ENCODE data around the gene ATP8B3. TPM values are rescaled to one million over a fixed set of nuclear protein-coding genes. Genes with fewer than 3 reads are reported as not detected.

The ATP8B3 gene
- total and polyA plus RNA-seq, 10 donors = 1.9 to 10.1 (median 5.6) TPM

- 9 to 26% (median 17%) methylated on average over 18 to 59 of the region's 59 CpGs for WGBS, 5 donors
- TF ChIP-seq CTCF (IDR thresholded peaks at IDR 0.05 in 8 of 11, conservative IDR thresholded peaks at IDR 0.05 in 3 of 11) = no peak
- TF ChIP-seq POLR2AphosphoS5 (IDR thresholded peaks at IDR 0.05) = peak in 2 of 3 donors; percentile 66 to 74
- peaks cover 0 to 75% (median 20%) of the 10 kb centered on the region in 7 donors for H3K27me3 ChIP-seq (replicated peaks in 1 of 7)
These were observed 22.6 kb downstream of the ATP8B3 start for GRCh38 chr19:1789261-1790041.

GRCh38 chr19:1787116-1787515 lies 25.0 kb downstream of the ATP8B3 start:
- 80 to 86% (median 81%) methylated on average over 8 of the region's 8 CpGs for WGBS, 5 donors
- H3K27me3 ChIP-seq (replicated peaks in 1 of 7) = peaks cover 0 to 94% (median 23%) of the 10 kb centered on the region in 7 donors
- H3K27ac ChIP-seq = no peak overlapping the region
- DNase-seq = no peak
- no peak overlapping the region for H3K4me3 ChIP-seq
- TF ChIP-seq POLR2AphosphoS5 (IDR thresholded peaks at IDR 0.05) = no peak
- no peak for TF ChIP-seq CTCF (IDR thresholded peaks at IDR 0.05 in 8 of 11, conservative IDR thresholded peaks at IDR 0.05 in 3 of 11)
- no peak for TF ChIP-seq POLR2A (IDR thresholded peaks at IDR 0.05)
- peaks cover 0 to 12% (median 3%) of the 10 kb centered on the region in 8 donors for H3K9me3 ChIP-seq
- peaks cover 0 to 5% (median 0%) of the 10 kb centered on the region in 6 donors for H3K36me3 ChIP-seq
- peaks cover 0 to 20% (median 10%) of the 10 kb centered on the region in 6 donors for H3K4me1 ChIP-seq
- intact Hi-C loops (cut with DNase I; ENCODE audit: low total_unique reads) = no loop called here

More at GRCh38 chr19:1789261-1790041, 22.6 kb downstream of the ATP8B3 start:
- H3K36me3 ChIP-seq = peaks cover 0 to 5% (median 0%) of the 10 kb centered on the region in 6 donors
- peaks cover 0 to 28% (median 12%) of the 10 kb centered on the region in 6 donors for H3K4me1 ChIP-seq
- peak overlapping the region in 7 of 8 donors; percentile 38 to 74 (median 62) for H3K27ac ChIP-seq
- H3K4me3 ChIP-seq = peak overlapping the region in 5 of 8 donors; percentile 13 to 57 (median 22)
- DNase-seq = no peak
- intact Hi-C loops (cut with DNase I; ENCODE audit: low total_unique reads) = no loop called here
- H3K9me3 ChIP-seq = peaks cover 0 to 4% (median 0%) of the 10 kb centered on the region in 8 donors

GRCh38 chr19:1786668-1787067 lies 25.4 kb downstream of the ATP8B3 start:
- Histone ChIP-seq H3K9me3 (peaks cover 0 to 16% (median 7%) of the 10 kb centered on the region in 8 donors), H3K36me3 (peaks cover 0 to 5% (median 0%) of the 10 kb centered on the region in 6 donors), H3K4me3 (no peak overlapping the region), H3K4me1 (peaks cover 0 to 20% (median 10%) of the 10 kb centered on the region in 6 donors), H3K27ac (no peak overlapping the region), H3K27me3 (replicated peaks in 1 of 7) (peaks cover 0 to 94% (median 23%) of the 10 kb centered on the region in 7 donors)
- 85 to 92% (median 88%) methylated on average over 5 to 8 of the region's 8 CpGs for WGBS, 5 donors
- no peak for DNase-seq
- intact Hi-C loops (cut with DNase I; ENCODE audit: low total_unique reads) = no loop called here
- TF ChIP-seq POLR2A (IDR thresholded peaks at IDR 0.05) (no peak), CTCF (IDR thresholded peaks at IDR 0.05 in 8 of 11, conservative IDR thresholded peaks at IDR 0.05 in 3 of 11) (no peak), POLR2AphosphoS5 (IDR thresholded peaks at IDR 0.05) (no peak)

- Histone ChIP-seq H3K4me1 (peaks cover 0 to 20% (median 10%) of the 10 kb centered on the region in 6 donors), H3K27me3 (replicated peaks in 1 of 7) (peaks cover 0 to 94% (median 27%) of the 10 kb centered on the region in 7 donors), H3K9me3 (peaks cover 0 to 23% (median 11%) of the 10 kb centered on the region in 8 donors), H3K4me3 (no peak overlapping the region), H3K36me3 (peaks cover 0 to 5% (median 0%) of the 10 kb centered on the region in 6 donors), H3K27ac (no peak overlapping the region)
- TF ChIP-seq CTCF (IDR thresholded peaks at IDR 0.05 in 8 of 11, conservative IDR thresholded peaks at IDR 0.05 in 3 of 11) = no peak
- no peak for TF ChIP-seq POLR2AphosphoS5 (IDR thresholded peaks at IDR 0.05)
- TF ChIP-seq POLR2A (IDR thresholded peaks at IDR 0.05) = no peak
- DNase-seq = no peak
- 86 to 94% (median 94%) methylated on average over 8 to 19 of the region's 19 CpGs for WGBS, 5 donors
- intact Hi-C loops (cut with DNase I; ENCODE audit: low total_unique reads) = no loop called here
These were observed 26.8 kb downstream of the ATP8B3 start for GRCh38 chr19:1785310-1785709.

All from spleen (tissue), 11 donors.